Kidney tubule cell (primary cell): Measurements from ENCODE around the gene CTNS.

Experiments
- DNase-seq: peaks from one replicate; pipeline ENCODE4 v3.0.0-alpha.2; 2018; ENCODE audit warnings: low spot score

Gene CTNS

GRCh38 chr17:3659541-3660111, 23.1 kb downstream of the CTNS start:
- DNase-seq: peak; percentile 66

GRCh38 chr17:3660311-3660891, 23.8 kb downstream of the CTNS start:
- no peak for DNase-seq

GRCh38 chr17:3663102-3664011, 26.8 kb downstream of the CTNS start:
- DNase-seq: no peak

- DNase-seq: no peak
These were observed 29.3 kb downstream of the CTNS start for GRCh38 chr17:3665834-3666233.

GRCh38 chr17:3666516-3666915, 30.0 kb downstream of the CTNS start:
- no peak for DNase-seq

GRCh38 chr17:3667366-3668278, 31.1 kb downstream of the CTNS start:
- peak; percentile 94 for DNase-seq

GRCh38 chr17:3668279-3669084, 31.9 kb downstream of the CTNS start, which contains the start of the genes EMC6 and TAX1BP3:
Gene EMC6, plus strand, starts transcription at chr17:3668812. Its CDS starts 335 bp downstream, at chr17:3669147.
Gene TAX1BP3, minus strand, starts transcription at chr17:3668578. Its CDS starts 52 bp downstream, at chr17:3668526.
- peak; percentile 98 for DNase-seq

GRCh38 chr17:3669085-3669347, 32.5 kb downstream of the CTNS start:
- no peak for DNase-seq

GRCh38 chr17:3669548-3669947, 33.0 kb downstream of the CTNS start:
- DNase-seq: no peak

GRCh38 chr17:3672571-3672970, 36.0 kb downstream of the CTNS start:
- DNase-seq: no peak

GRCh38 chr17:3675886-3676285, 39.3 kb downstream of the CTNS start:
- DNase-seq: no peak

- peak; percentile 35 for DNase-seq
These were observed 41.7 kb downstream of the CTNS start for GRCh38 chr17:3678095-3678820.

GRCh38 chr17:3678821-3679530, 42.4 kb downstream of the CTNS start:
- DNase-seq: no peak

GRCh38 chr17:3679531-3680126, 43.1 kb downstream of the CTNS start:
- DNase-seq: no peak

GRCh38 chr17:3681057-3681456, 44.5 kb downstream of the CTNS start:
- DNase-seq: no peak

- no peak for DNase-seq
These were observed 45.0 kb downstream of the CTNS start for GRCh38 chr17:3681565-3681964.

- DNase-seq: no peak
These were observed 45.5 kb downstream of the CTNS start for GRCh38 chr17:3682033-3682432.

- DNase-seq: peak; percentile 37
These were observed 46.5 kb downstream of the CTNS start for GRCh38 chr17:3683054-3683511.

GRCh38 chr17:3685174-3685573, 48.6 kb downstream of the CTNS start:
- DNase-seq: no peak
